ENCODE data around the gene TBX20.
"Not testable (repeated sequence)": the region's sequence is repeated elsewhere in the genome, so short reads cannot be mapped to it uniquely, and the experiment has no call there.

TBX20 gene

GRCh38 chr7:35255443-35256255 is 1.7 kb upstream of the TBX20 start:
- DNase-seq = no peak

- no peak for DNase-seq
Observed at GRCh38 chr7:35254496-35255442, 869 bp upstream of the TBX20 start.

- no peak for DNase-seq
Observed at GRCh38 chr7:35253460-35253709, 515 bp downstream of the TBX20 start.

GRCh38 chr7:35252612-35253459 is 1.1 kb downstream of the TBX20 start:
- no peak for DNase-seq

GRCh38 chr7:35251606-35252310 is 2.1 kb downstream of the TBX20 start:
- no peak for DNase-seq

- DNase-seq = no peak
Observed at GRCh38 chr7:35250941-35251340, 3.0 kb downstream of the TBX20 start.

GRCh38 chr7:35250452-35250851 is 3.4 kb downstream of the TBX20 start:
- no peak for DNase-seq

- DNase-seq = no peak
Observed at GRCh38 chr7:35249537-35249907, 4.4 kb downstream of the TBX20 start.

GRCh38 chr7:35248576-35249536 is 5.0 kb downstream of the TBX20 start:
- no peak for DNase-seq

- DNase-seq = no peak
Observed at GRCh38 chr7:35246819-35247218, 7.1 kb downstream of the TBX20 start.

- DNase-seq = no peak
Observed at GRCh38 chr7:35241884-35242283, 12.0 kb downstream of the TBX20 start.

- DNase-seq = no peak
Observed at GRCh38 chr7:35241436-35241835, 12.5 kb downstream of the TBX20 start.

GRCh38 chr7:35241008-35241407 is 12.9 kb downstream of the TBX20 start:
- DNase-seq = not testable (repeated sequence)

GRCh38 chr7:35238456-35238855 is 15.4 kb downstream of the TBX20 start:
- not testable (repeated sequence) for DNase-seq

- DNase-seq = no peak
Observed at GRCh38 chr7:35232994-35233393, 20.9 kb downstream of the TBX20 start.

- DNase-seq = not testable (repeated sequence)
Observed at GRCh38 chr7:35231221-35231620, 22.7 kb downstream of the TBX20 start.

GRCh38 chr7:35229116-35229780 is 24.7 kb downstream of the TBX20 start:
- not testable (repeated sequence) for DNase-seq

GRCh38 chr7:35228496-35229051 is 25.3 kb downstream of the TBX20 start:
- DNase-seq = not testable (repeated sequence)

GRCh38 chr7:35227438-35227837 is 26.5 kb downstream of the TBX20 start:
- DNase-seq = not testable (repeated sequence)

GRCh38 chr7:35222445-35222844 is 31.5 kb downstream of the TBX20 start:
- DNase-seq = not testable (repeated sequence)

Data from T-helper 1 cell (primary cell).